Measurements from ENCODE around the gene TMEM181. TPM values are rescaled to one million over a fixed set of nuclear protein-coding genes. Genes with fewer than 3 reads are reported as not detected.

Gene TMEM181
- total RNA-seq, 2 donors from 2014 or later, result 33.2 to 57.4 TPM

GRCh38 chr6:158531566-158531965 lies 28.3 kb upstream of the TMEM181 start:
- DNase-seq, result no peak
- intact Hi-C loops (cut with DNase I), result no loop called here
- H3K9me3 ChIP-seq, result no peaks in the 10 kb centered on the region
- no peak overlapping the region for H3K27ac ChIP-seq
- no peaks in the 10 kb centered on the region for H3K27me3 ChIP-seq
- H3K4me3 ChIP-seq, result no peak overlapping the region
- no peak overlapping the region for H3K9ac ChIP-seq (ENCODE audit: low read depth in 2 of 2, low read length in 2 of 2)
- H3K4me1 ChIP-seq, result no peaks in the 10 kb centered on the region
- TF ChIP-seq CTCF (IDR thresholded peaks at IDR 0.05), result no peak
- H3K36me3 ChIP-seq, result no peaks in the 10 kb centered on the region

GRCh38 chr6:158531970-158532369 lies 27.9 kb upstream of the TMEM181 start:
- Histone ChIP-seq H3K36me3 (no peaks in the 10 kb centered on the region), H3K27me3 (peaks cover under 1% of the 10 kb centered on the region), H3K4me3 (no peak overlapping the region), H3K9me3 (no peaks in the 10 kb centered on the region), H3K9ac (ENCODE audit: low read depth in 2 of 2, low read length in 2 of 2) (no peak overlapping the region), H3K27ac (no peak overlapping the region), H3K4me1 (no peaks in the 10 kb centered on the region)
- DNase-seq, result no peak
- intact Hi-C loops (cut with DNase I), result no loop called here
- TF ChIP-seq CTCF (IDR thresholded peaks at IDR 0.05), result no peak

- intact Hi-C loops (cut with DNase I), result no loop called here
- Histone ChIP-seq H3K9me3 (no peaks in the 10 kb centered on the region), H3K9ac (ENCODE audit: low read depth in 2 of 2, low read length in 2 of 2) (peak overlapping the region in 1 of 2 donors; percentile 33), H3K36me3 (no peaks in the 10 kb centered on the region), H3K4me1 (no peaks in the 10 kb centered on the region), H3K4me3 (peak overlapping the region; percentile 59), H3K27me3 (peaks cover 8% of the 10 kb centered on the region), H3K27ac (peak overlapping the region; percentile 8)
- no peak for TF ChIP-seq CTCF (IDR thresholded peaks at IDR 0.05)
- peak; percentile 85 for DNase-seq
Observed at GRCh38 chr6:158536084-158536890, 23.6 kb upstream of the TMEM181 start.

GRCh38 chr6:158536891-158537798 lies 22.7 kb upstream of the TMEM181 start:
- peaks cover 8% of the 10 kb centered on the region for H3K27me3 ChIP-seq
- H3K9ac ChIP-seq (ENCODE audit: low read depth in 2 of 2, low read length in 2 of 2), result peak overlapping the region in 1 of 2 donors; percentile 33
- peak overlapping the region; percentile 59 for H3K4me3 ChIP-seq
- H3K27ac ChIP-seq, result no peak overlapping the region
- H3K9me3 ChIP-seq, result no peaks in the 10 kb centered on the region
- no peaks in the 10 kb centered on the region for H3K4me1 ChIP-seq
- DNase-seq, result peak; percentile 40
- no peaks in the 10 kb centered on the region for H3K36me3 ChIP-seq
- intact Hi-C loops (cut with DNase I), result no loop called here
- TF ChIP-seq CTCF (IDR thresholded peaks at IDR 0.05), result no peak

GRCh38 chr6:158538741-158539140 lies 21.1 kb upstream of the TMEM181 start:
- H3K27me3 ChIP-seq, result peaks cover 8% of the 10 kb centered on the region
- H3K27ac ChIP-seq, result peak overlapping the region; percentile 18
- intact Hi-C loops (cut with DNase I), result no loop called here

More at GRCh38 chr6:158538741-158539140, 21.1 kb upstream of the TMEM181 start:
- no peaks in the 10 kb centered on the region for H3K36me3 ChIP-seq
- TF ChIP-seq CTCF (IDR thresholded peaks at IDR 0.05), result no peak
- H3K4me1 ChIP-seq, result no peaks in the 10 kb centered on the region
- H3K9ac ChIP-seq (ENCODE audit: low read depth in 2 of 2, low read length in 2 of 2), result no peak overlapping the region
- no peak for DNase-seq
- no peaks in the 10 kb centered on the region for H3K9me3 ChIP-seq
- no peak overlapping the region for H3K4me3 ChIP-seq

Measured in colonic mucosa (tissue), 4 donors.